ENCODE measurements around the gene TP53.
A peak's percentile ranks its signal among the peaks of the same experiment; 100 is the strongest.
"Not testable (repeated sequence)": the region's sequence is repeated elsewhere in the genome, so short reads cannot be mapped to it uniquely, and the experiment has no call there.

TP53 gene

DNA sequence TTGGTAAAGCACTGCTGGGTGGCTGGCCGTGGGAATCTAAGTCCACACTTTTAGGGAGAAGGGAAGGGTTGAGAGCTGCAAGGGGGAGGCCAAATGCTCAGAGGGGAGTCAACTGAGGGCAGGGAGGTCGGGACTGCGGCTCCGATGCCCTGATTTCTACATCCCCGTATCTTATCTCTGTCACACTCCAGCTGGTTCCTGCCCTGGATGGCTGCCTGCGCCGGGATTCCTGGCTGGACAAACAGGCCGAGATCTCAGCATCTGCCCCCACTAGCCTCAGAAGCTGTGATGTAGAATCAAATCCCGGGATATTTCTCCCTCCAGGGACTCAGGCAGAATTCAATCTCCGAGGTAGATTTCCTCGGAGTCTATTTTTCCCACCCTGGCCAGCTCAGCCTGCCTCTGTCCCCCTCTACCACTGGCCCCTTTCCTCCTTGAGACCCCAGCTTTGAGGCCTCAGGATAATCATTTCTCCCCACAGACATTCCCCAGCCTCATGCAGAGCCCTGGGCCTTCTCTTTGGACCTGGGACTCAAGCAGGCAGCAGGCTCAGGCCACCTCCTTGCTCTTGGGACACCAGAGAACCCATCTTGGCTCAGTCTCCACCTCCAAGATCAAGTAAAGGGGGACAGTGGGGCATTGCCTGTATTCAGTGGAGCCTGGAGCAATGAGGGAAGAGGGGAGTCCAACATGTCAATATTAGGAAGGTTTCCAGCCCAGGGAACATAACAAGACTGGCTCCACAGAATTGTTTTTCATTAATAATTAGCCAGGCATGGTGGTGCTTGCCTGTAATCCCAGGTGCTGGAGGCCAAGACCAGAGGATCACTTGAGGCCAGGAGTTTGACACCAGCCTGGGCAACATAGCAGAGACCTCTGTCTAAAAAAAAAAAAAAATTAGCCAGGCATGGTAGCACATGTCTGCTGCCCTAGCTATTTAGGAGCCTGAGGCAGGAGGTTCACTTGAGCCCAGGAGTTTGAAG, 55.6 kb downstream of the TP53 start:
- no peak for DNase-seq (ENCODE audit: low spot score)

DNA sequence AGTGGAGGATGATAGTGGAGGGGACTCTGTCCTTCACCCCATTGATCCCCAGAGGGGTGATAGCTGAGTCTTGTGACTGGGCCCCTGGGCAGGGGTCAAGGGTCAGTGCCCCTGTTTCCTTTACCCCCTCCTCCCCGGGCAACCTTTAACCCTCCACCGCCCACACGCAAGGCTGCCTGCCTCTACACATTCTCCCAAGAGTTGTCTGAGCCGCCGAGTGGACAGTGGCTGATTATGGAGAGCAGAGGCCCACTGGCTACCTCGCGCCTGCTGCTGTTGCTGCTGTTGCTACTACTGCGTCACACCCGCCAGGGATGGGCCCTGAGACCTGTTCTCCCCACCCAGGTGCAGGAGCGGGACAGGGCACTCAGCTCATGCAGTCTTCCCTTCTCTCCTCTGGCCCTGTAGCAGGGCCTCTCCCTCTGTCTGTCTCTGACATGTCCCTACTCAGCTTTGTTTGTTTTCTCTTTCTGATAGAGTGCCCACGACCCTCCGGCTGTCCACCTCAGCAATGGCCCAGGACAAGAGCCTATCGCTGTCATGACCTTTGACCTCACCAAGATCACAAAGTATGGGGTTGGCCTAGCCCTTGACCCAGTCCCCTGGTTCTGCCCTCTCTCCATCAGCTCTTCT, 57.2 kb downstream of the TP53 start, which contains the start of gene SHBG:
TSS of gene SHBG (plus strand) at position 197 of the 633 bp plus-strand sequence. CDS start at position 235, 38 bp downstream.
- no peak for DNase-seq (ENCODE audit: low spot score)

DNA sequence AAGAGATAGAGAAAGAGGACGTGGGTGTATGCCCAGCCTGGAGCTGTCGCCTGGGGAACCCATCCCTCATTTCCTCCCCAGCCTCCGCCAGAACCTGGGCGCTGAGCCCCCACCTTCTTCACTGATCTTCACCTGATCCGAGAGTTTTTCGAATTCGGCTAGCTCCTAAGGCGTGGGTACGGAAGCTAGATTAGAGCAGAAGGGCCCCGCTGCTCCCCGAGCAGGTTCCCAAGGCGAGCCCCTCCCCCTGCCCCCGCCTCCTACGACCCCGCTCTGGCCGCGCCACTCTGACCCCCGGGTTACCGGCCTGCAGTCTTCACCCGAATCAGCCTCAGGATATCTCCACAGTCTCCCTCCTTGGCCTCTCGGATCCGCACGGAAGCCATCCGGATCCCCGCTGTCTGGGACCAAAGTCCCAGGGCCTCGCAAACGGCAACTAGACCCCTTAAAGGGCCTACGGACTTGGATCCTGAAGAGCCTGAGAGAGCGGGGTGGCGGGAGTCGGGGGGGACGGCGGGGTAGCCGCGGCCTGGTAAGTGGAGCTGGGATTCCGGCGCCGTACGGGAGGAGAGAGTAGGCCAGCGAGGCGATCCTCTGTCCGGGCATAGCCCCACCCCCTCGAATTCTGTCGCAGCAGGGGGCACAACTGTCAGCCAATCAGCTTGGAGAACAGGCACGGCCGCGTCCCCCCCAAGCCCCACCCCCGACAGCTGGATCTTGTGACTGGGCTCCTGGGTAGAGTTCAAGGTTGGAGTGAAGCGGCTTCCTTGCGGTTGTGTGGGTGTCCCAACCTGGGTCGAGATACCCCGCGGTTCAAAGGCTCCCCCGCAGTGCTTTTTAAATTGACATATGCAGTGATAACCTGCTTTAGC, 59.8 kb downstream of the TP53 start, which contains the start of gene SAT2:
TSS of gene SAT2 (minus strand) at position 572 of the 872 bp plus-strand sequence. CDS start at position 386, 186 bp downstream.
- DNase-seq (ENCODE audit: low spot score), result peak; percentile 100

DNA sequence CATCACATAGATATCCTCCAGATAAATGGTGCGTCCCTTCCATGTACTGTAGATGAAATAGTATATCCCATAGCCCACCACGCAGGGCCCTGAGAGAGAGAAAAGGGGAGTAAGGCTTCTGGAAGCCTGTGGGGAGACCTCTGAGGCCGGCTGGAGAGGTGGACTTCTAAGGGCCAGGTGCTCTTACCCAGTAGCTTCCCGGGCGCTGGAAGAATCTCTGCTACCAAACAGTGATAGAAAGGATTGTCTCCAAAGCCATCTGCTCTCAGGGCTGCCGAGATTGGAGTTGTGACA, 60.4 kb downstream of the TP53 start:
- DNase-seq (ENCODE audit: low spot score), result no peak

DNA sequence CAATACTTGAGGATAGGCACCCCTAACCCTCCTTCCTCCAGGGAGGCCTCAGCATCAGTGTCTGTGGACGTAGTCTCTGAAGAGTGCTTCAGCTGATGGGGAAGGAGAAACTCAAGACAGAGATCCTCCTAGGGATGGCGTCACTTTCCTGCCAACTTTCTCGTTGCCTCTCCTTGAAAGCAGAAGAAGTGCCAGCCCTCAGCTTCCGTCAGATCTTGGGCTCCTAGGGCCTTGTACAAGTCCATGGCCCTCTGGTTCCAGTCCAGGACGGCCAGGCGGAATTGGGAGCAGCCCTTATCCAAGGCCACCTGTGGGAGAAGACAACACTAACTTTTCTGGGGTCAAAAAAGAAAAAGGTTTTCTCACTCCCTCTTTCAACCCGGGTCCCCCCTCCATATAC, 61.0 kb downstream of the TP53 start:
- DNase-seq (ENCODE audit: low spot score), result no peak

DNA sequence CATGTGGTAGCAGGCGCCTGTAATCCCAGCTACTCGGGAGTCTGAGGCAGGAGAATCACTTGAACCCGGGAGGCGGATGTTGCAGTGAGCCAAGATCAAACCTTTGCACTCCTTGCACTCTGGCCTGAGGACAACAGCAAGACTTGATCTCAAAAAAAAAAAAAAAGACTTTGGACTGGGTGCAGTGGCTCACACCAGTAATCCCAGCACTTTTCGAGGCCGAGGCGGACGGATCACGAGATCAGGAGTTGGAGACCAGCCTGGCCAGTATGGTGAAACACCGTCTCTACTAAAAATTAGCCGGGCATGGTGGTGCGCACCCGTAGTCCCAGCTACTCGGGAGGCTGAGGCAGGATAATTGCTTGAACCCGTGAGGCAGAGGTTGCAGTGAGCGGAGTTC, 61.5 kb downstream of the TP53 start:
- DNase-seq (ENCODE audit: low spot score), result not testable (repeated sequence)

DNA sequence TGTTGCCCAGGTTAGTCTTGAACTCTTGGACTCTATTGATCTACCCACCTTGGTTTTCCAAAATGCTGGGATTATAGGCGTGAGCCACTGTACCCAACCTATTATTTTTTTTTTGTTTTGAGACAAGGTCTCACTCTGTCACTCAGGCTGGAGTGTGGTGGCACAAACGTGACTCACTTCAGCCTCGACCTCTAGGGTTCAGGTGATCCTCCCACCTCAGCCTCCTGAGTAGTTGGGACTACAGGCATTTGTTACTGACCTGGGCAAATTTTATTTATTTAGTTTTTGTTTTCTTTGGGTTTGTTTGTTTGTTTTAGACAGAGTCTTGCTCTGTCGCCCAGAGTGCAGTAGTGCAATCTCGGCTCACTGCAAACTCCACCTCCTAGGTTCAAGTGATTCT, 63.6 kb downstream of the TP53 start:
- no peak for DNase-seq (ENCODE audit: low spot score)

DNA sequence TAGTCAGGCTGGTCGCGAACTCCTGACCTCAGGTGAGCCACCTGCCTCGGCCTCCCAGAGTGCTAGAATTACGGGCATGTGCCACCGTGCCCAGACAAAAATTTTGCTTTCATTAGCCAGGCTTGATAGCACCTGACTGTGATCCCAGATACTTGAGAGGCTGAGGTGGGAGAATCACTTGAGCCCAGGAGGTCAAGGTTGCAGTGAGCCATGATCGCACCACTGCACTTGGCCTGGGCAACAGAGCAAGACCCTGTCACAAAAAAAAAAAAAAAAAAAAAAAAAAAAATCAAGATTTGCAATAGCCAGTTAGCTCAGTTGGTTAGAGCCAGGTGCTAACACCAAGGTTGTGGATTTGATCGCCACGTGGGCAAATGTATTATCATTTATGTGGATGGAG, 66.5 kb downstream of the TP53 start:
- DNase-seq (ENCODE audit: low spot score), result no peak

DNA sequence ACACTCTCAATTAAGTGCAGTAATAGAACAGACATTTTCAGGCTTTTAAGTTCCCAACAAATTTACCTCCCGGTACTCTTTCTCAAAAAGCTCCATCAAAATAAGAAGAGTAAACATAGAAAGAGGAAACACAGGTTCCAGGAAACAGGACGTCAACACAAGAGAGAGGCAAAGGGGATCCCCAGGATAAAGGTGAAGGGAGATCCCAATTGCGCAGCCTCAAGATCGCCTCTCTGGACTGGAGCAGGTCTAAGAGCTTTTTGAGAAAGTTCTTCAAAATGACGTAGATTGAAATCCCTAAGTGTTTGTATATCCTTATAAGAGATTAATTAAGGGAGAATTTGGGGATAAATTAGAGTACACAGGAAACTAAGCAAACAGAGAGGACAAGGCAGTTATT, 68.7 kb downstream of the TP53 start:
- DNase-seq (ENCODE audit: low spot score), result no peak

Data from hepatic stellate cell (primary cell).